Naive thymus-derived CD4-positive, alpha-beta T cell (primary cell): ENCODE measurements around the gene BPIFB3. TPM values are rescaled to one million over a fixed set of nuclear protein-coding genes. Genes with fewer than 3 reads are reported as not detected.

Source experiments
- ATAC-seq: fragments of 150-1000 bp; cut with Tn5 transposase; 2 replicates; pipeline ENCODE4 v1.10.0; 2021; ENCODE audit warnings: mild to moderate bottlenecking, moderate library complexity
- CTCF ChIA-PET: fragments of 350-600 bp; sonication (Branson Sonifier 250); formaldehyde crosslinking; loops from one replicate; lab custom pipeline; 2021; ENCODE audit warnings: antibody characterized with exemption; lab: Charles Lee
- POLR2A ChIA-PET: fragments of 350-600 bp; sonication (Branson Sonifier 250); formaldehyde crosslinking; loops from one replicate; lab custom pipeline; 2021; ENCODE audit warnings: antibody characterized with exemption, inconsistent platforms; lab: Charles Lee
- DNase-seq, 9 donors: peaks; one replicate each; pipeline versions ENCODE4 v3.0.0 to v3.0.0-alpha.2; 2020 to 2022; ENCODE audit warnings: mixed read lengths in 1 of 9
- H3K27ac ChIP-seq: one replicate; pipeline ENCODE4 v1.7.0; 2013; ENCODE audit warnings: mild to moderate bottlenecking, low read depth, low read length, moderate library complexity
- H3K27me3 ChIP-seq, 2 donors: one replicate each; pipeline ENCODE4 v1.7.0; 2013; ENCODE audit warnings: low read length in 2 of 2, mild to moderate bottlenecking in 2 of 2, moderate library complexity in 2 of 2; ENCODE audit not compliant: control insufficient read depth in 2 of 2, insufficient read depth in 2 of 2
- H3K36me3 ChIP-seq, 3 experiments: 1 replicate in 2 of 3; 2 replicates in 1 of 3; pipeline ENCODE4 v1.7.0; 2013; ENCODE audit warnings: low read length in 3 of 3, mild to moderate bottlenecking in 3 of 3, moderate library complexity in 1 of 3; ENCODE audit not compliant: insufficient read depth in 3 of 3, control insufficient read depth in 2 of 3
- H3K4me1 ChIP-seq, 2 donors: one replicate each; pipeline ENCODE4 v1.7.0; 2013; ENCODE audit warnings: low read length in 2 of 2, mild to moderate bottlenecking in 2 of 2, moderate library complexity in 1 of 2; ENCODE audit not compliant: control insufficient read depth in 2 of 2, insufficient read depth in 2 of 2
- H3K4me3 ChIP-seq: 2 replicates; pipeline ENCODE4 v1.7.0; 2013; ENCODE audit warnings: mild to moderate bottlenecking, low read length
- H3K9me3 ChIP-seq, 3 experiments: 1 replicate in 2 of 3; 2 replicates in 1 of 3; pipeline ENCODE4 v1.7.0; 2013; ENCODE audit warnings: low read length in 3 of 3; ENCODE audit not compliant: control insufficient read depth in 2 of 3
- H3K27ac Mint-ChIP-seq, 9 donors: one replicate each; pipeline ENCODE4 v1.8.0; 2020 to 2022; ENCODE audit warnings: mixed read lengths in 9 of 9, mild to moderate bottlenecking in 8 of 9, moderate library complexity in 5 of 9, inconsistent platforms in 2 of 9
- H3K27me3 Mint-ChIP-seq, 5 donors: one replicate each; pipeline ENCODE4 v1.8.0; 2021 to 2022; ENCODE audit warnings: mixed read lengths in 5 of 5, mild to moderate bottlenecking in 1 of 5
- H3K36me3 Mint-ChIP-seq, 5 donors: one replicate each; pipeline ENCODE4 v1.8.0; 2020 to 2022; ENCODE audit warnings: mixed read lengths in 5 of 5, mild to moderate bottlenecking in 3 of 5, inconsistent platforms in 1 of 5
- H3K4me1 Mint-ChIP-seq, 7 donors: one replicate each; pipeline ENCODE4 v1.8.0; 2020 to 2022; ENCODE audit warnings: mixed read lengths in 7 of 7, mild to moderate bottlenecking in 3 of 7, inconsistent platforms in 1 of 7
- H3K4me3 Mint-ChIP-seq, 10 donors: one replicate each; pipeline ENCODE4 v1.8.0; 2020 to 2022; ENCODE audit warnings: mild to moderate bottlenecking in 10 of 10, mixed read lengths in 10 of 10, moderate library complexity in 6 of 10, inconsistent platforms in 2 of 10
- H3K9me3 Mint-ChIP-seq, 11 donors: one replicate each; pipeline ENCODE4 v1.8.0; 2020 to 2022; ENCODE audit warnings: mixed read lengths in 11 of 11, mild to moderate bottlenecking in 4 of 11, inconsistent platforms in 1 of 11, moderate library complexity in 1 of 11
- intact Hi-C, 2 donors: fragments of 100-400 bp; cut with micrococcal nuclease; formaldehyde crosslinking; loops; one replicate each; pipeline ENCODE4 v1.15.1; 2023
- polyA plus RNA-seq, 2 donors: library from polyadenylated mRNA; unstranded; fragments of 300-500 nt; fragmentation: Illumina TruSeq; gene quantifications; one replicate each; pipeline ENCODE4 v1.2.3, GENCODE V29; 2021
- total RNA-seq, 6 experiments: library from RNA in 5 of 6; stranded (reverse) in 5 of 6; gene quantifications; 1 replicate in 5 of 6; 2 replicates in 1 of 6; pipeline ENCODE4 v1.2.3 and lab custom pipeline; 2021 to 2026

BPIFB3 gene
- total and polyA plus RNA-seq, 7 experiments from 2014 or later = not detected

- ATAC-seq (no peak), DNase-seq (no peak)
- peaks cover 0 to 9% (median 0%) of the 10 kb centered on the region in 7 donors for H3K4me1 Mint-ChIP-seq
- no peaks in the 10 kb centered on the region for H3K4me1 ChIP-seq
- H3K27me3 Mint-ChIP-seq = no peaks in the 10 kb centered on the region
- no peak overlapping the region for H3K4me3 ChIP-seq
- H3K9me3 Mint-ChIP-seq = peaks cover 0 to 5% (median 2%) of the 10 kb centered on the region in 11 donors
- ChIA-PET CTCF (no interaction called here), POLR2A (interaction anchor here (1.1 kb wide), 1 partner anchor 84 kb away, joined by 3 read pairs; no protein-coding TSS in a partner anchor)
- H3K27ac ChIP-seq = no peak overlapping the region
- H3K27ac Mint-ChIP-seq = peak overlapping the region in 3 of 9 donors; percentile 22 to 67 (median 52)
- intact Hi-C loops = no loop called here
- no peaks in the 10 kb centered on the region for H3K36me3 ChIP-seq
- H3K9me3 ChIP-seq = peaks cover 0 to 2% (median under 1%) of the 10 kb centered on the region in 3 experiments
- H3K27me3 ChIP-seq = no peaks in the 10 kb centered on the region
- no peak overlapping the region for H3K4me3 Mint-ChIP-seq
- peaks cover 0 to under 1% (median 0%) of the 10 kb centered on the region in 5 donors for H3K36me3 Mint-ChIP-seq
These were observed 2.4 kb upstream of the BPIFB3 start for GRCh38 chr20:33051333-33051732.

- Mint-ChIP-seq H3K27me3 (no peaks in the 10 kb centered on the region), H3K4me3 (no peak overlapping the region), H3K9me3 (peaks cover 0 to 2% (median 0%) of the 10 kb centered on the region in 11 donors), H3K36me3 (no peaks in the 10 kb centered on the region), H3K27ac (peak overlapping the region in 2 of 9 donors; percentile 42 to 65), H3K4me1 (peaks cover 0 to 13% (median 0%) of the 10 kb centered on the region in 7 donors)
- H3K36me3 ChIP-seq = no peaks in the 10 kb centered on the region
- H3K27me3 ChIP-seq = no peaks in the 10 kb centered on the region
- no peak for DNase-seq
- no peak overlapping the region for H3K27ac ChIP-seq
- no peaks in the 10 kb centered on the region for H3K9me3 ChIP-seq
- intact Hi-C loops = no loop called here
- POLR2A ChIA-PET = no interaction called here
- CTCF ChIA-PET = interaction anchor here (1.2 kb wide), 1 partner anchor 10 kb away, joined by 3 read pairs; no protein-coding TSS in a partner anchor
- ATAC-seq = no peak
- H3K4me1 ChIP-seq = no peaks in the 10 kb centered on the region
- H3K4me3 ChIP-seq = no peak overlapping the region
These were observed 678 bp downstream of the BPIFB3 start for GRCh38 chr20:33054381-33054780.

- ChIA-PET POLR2A (no interaction called here), CTCF (interaction anchor here (1.0 to 1.2 kb wide), 2 partner anchors 10 to 64 kb away, joined by 3 read pairs; no protein-coding TSS in a partner anchor)
- Mint-ChIP-seq H3K27ac (peak overlapping the region in 1 of 9 donors; percentile 42), H3K4me1 (peaks cover 0 to 13% (median 0%) of the 10 kb centered on the region in 7 donors), H3K36me3 (no peaks in the 10 kb centered on the region), H3K4me3 (no peak overlapping the region), H3K9me3 (peaks cover 0 to 2% (median 0%) of the 10 kb centered on the region in 11 donors), H3K27me3 (no peaks in the 10 kb centered on the region)
- no peak for ATAC-seq
- no peak overlapping the region for H3K4me3 ChIP-seq
- no peaks in the 10 kb centered on the region for H3K27me3 ChIP-seq
- no peaks in the 10 kb centered on the region for H3K4me1 ChIP-seq
- H3K27ac ChIP-seq = no peak overlapping the region
- H3K9me3 ChIP-seq = no peaks in the 10 kb centered on the region
- intact Hi-C loops = no loop called here
- no peak for DNase-seq
- H3K36me3 ChIP-seq = no peaks in the 10 kb centered on the region
These were observed 1.1 kb downstream of the BPIFB3 start for GRCh38 chr20:33054791-33055190.

- no peaks in the 10 kb centered on the region for H3K9me3 ChIP-seq
- H3K4me1 Mint-ChIP-seq = peaks cover 0 to 11% (median 0%) of the 10 kb centered on the region in 7 donors
- ChIA-PET CTCF (no interaction called here), POLR2A (no interaction called here)
- H3K27me3 ChIP-seq = no peaks in the 10 kb centered on the region
- intact Hi-C loops = no loop called here
- H3K27ac Mint-ChIP-seq = no peak overlapping the region
- no peaks in the 10 kb centered on the region for H3K36me3 Mint-ChIP-seq
- H3K27me3 Mint-ChIP-seq = no peaks in the 10 kb centered on the region
- no peak for DNase-seq
- H3K4me3 ChIP-seq = no peak overlapping the region
- no peak overlapping the region for H3K27ac ChIP-seq
- no peaks in the 10 kb centered on the region for H3K36me3 ChIP-seq
- ATAC-seq = no peak
- H3K9me3 Mint-ChIP-seq = peaks cover 0 to 2% (median 0%) of the 10 kb centered on the region in 11 donors
- no peaks in the 10 kb centered on the region for H3K4me1 ChIP-seq
- H3K4me3 Mint-ChIP-seq = no peak overlapping the region
These were observed 5.4 kb downstream of the BPIFB3 start for GRCh38 chr20:33059136-33059535.

GRCh38 chr20:33059741-33060390, 6.2 kb downstream of the BPIFB3 start:
- Histone ChIP-seq H3K27me3 (no peaks in the 10 kb centered on the region), H3K4me3 (no peak overlapping the region), H3K27ac (no peak overlapping the region), H3K9me3 (no peaks in the 10 kb centered on the region), H3K4me1 (no peaks in the 10 kb centered on the region), H3K36me3 (no peaks in the 10 kb centered on the region)
- Mint-ChIP-seq H3K4me1 (peaks cover 0 to 11% (median 0%) of the 10 kb centered on the region in 7 donors), H3K36me3 (no peaks in the 10 kb centered on the region), H3K9me3 (peaks cover 0 to 2% (median 0%) of the 10 kb centered on the region in 11 donors), H3K4me3 (no peak overlapping the region), H3K27ac (no peak overlapping the region), H3K27me3 (no peaks in the 10 kb centered on the region)
- ATAC-seq (no peak), DNase-seq (no peak)
- intact Hi-C loops = no loop called here
- POLR2A ChIA-PET = no interaction called here
- CTCF ChIA-PET = no interaction called here

GRCh38 chr20:33061658-33062028, 7.9 kb downstream of the BPIFB3 start:
- intact Hi-C loops = no loop called here
- H3K9me3 Mint-ChIP-seq = no peaks in the 10 kb centered on the region

More at GRCh38 chr20:33061658-33062028, 7.9 kb downstream of the BPIFB3 start:
- POLR2A ChIA-PET = no interaction called here
- H3K4me1 Mint-ChIP-seq = peaks cover 0 to 8% (median 2%) of the 10 kb centered on the region in 7 donors
- DNase-seq (no peak), ATAC-seq (no peak)
- no peaks in the 10 kb centered on the region for H3K27me3 ChIP-seq
- no peak overlapping the region for H3K4me3 ChIP-seq
- CTCF ChIA-PET = no interaction called here
- no peak overlapping the region for H3K4me3 Mint-ChIP-seq
- H3K9me3 ChIP-seq = no peaks in the 10 kb centered on the region
- H3K27ac Mint-ChIP-seq = no peak overlapping the region
- no peaks in the 10 kb centered on the region for H3K4me1 ChIP-seq
- no peaks in the 10 kb centered on the region for H3K36me3 ChIP-seq
- H3K36me3 Mint-ChIP-seq = no peaks in the 10 kb centered on the region
- no peaks in the 10 kb centered on the region for H3K27me3 Mint-ChIP-seq
- H3K27ac ChIP-seq = no peak overlapping the region
